ENCODE measurements around the gene FLCN.

The FLCN gene

DNA sequence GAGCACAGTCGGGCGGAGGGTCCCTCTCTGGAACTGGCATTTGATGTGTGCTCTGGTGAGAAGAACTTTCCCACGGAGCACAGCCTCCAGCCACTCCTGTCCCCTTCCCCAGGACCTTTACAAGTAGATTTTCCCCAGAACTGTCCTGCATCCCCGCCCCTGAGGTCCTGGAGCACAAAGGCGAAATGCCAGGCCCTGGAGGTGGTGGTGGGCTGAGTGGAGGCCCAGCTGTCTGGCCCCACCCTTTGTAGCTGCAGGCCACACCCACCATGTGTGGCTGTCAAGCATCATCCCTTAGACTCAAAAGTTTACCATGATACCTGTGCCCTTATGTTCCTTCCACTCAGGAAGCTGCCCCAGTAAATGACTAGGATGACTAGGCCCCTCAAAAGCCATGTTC lies 68.6 kb downstream of the FLCN start:
- no peak for DNase-seq

DNA sequence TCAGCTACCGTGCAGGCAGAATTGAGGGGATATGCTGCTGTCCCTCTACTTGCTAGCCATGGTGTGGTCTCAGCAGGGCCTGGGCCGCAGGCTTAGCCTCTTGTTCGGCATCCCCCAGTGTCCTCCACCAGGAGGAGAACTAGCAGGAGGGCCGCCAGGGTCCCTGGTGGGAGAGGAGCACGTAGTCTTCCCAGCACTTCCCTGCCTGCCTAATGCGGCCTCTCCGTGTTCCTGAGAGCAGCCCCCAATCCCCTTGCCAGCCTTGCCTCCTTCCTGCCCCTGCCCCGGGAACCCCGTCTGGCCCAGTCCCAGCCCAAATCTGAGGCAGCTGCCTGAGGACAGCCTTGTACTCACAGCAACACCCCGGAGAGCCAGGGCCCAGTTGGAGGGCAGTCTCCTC lies 69.0 kb downstream of the FLCN start:
- DNase-seq: no peak

DNA sequence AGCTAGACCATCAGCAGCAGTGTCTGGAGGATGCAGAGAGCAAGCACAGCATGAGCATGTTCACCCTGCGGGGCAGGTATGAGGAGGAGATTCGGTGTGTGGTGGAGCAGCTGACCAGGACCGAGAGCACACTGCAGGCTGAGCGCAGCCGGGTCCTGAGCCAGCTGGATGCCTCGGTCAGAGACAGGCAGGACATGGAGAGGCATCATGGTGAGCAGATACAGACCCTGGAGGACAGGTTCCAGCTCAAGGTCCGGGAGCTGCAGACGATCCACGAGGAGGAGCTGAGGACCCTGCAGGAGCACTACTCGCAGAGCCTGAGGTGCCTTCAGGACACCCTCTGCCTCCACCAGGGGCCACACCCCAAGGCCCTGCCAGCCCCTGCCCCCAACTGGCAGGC lies 69.6 kb downstream of the FLCN start:
- no peak for DNase-seq

DNA sequence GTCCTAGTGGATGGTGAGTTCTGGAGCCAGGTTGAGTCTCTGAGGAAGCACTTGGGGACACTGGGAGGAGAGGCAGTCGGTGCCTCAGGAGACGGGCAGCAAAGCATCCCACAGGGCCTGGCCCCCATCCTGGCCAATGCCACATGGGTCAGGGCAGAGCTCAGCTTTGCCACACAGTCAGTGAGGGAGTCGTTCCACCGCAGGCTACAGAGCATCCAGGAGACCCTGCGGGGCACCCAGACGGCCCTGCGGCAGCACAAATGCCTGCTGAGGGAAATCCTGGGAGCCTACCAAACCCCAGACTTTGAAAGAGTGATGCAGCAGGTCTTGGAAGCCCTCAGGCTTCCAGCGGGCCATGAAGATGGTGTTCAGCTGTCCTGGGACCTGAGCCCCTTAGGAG lies 70.5 kb downstream of the FLCN start:
- DNase-seq: no peak

DNA sequence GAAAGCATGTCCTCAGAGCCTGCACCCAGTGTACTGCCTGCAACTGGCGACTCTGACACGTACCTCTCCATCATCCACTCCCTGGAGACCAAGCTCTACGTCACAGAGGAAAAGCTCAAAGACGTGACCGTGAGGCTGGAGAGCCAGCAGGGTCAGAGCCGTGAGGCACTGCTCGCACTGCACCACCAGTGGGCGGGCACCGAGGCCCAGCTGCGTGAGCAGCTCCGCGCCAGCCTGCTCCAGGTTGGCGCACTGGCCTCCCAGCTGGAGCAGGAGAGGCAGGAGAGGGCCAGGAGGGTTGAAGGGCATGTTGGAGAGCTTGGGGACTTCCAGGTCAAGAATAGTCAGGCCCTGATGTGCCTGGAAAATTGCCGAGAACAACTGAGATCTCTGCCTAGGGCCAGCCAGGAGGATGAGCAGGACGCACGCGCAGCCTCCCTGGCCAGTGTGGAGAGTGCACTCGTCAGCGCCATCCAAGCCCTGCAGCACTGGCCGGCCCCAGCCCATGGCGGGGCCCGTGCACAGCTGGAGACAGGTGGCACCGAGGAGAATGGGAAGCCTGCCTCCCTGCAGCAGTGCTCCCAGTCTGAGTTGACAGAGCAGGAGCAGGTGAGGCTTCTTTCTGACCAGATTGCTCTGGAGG lies 71.2 kb downstream of the FLCN start:
- DNase-seq: no peak

DNA sequence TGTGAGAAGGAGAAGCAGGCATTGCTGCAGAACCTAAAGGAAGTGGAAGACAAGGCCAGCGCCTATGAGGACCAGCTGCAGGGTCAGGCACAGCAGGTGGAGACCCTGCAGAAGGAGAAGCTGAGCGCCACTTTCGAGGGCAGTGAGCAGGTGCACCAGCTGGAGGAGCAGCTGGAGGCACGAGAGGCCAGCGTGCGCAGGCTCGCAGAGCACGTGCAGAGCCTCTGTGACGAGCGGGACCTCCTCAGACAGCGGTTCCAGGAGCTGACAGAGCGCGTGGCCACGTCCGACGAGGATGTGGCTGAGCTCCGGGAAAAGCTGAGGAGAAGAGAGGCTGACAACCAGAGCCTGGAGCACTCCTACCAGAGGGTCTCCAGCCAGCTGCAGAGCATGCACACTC lies 72.3 kb downstream of the FLCN start:
- DNase-seq: no peak

DNA sequence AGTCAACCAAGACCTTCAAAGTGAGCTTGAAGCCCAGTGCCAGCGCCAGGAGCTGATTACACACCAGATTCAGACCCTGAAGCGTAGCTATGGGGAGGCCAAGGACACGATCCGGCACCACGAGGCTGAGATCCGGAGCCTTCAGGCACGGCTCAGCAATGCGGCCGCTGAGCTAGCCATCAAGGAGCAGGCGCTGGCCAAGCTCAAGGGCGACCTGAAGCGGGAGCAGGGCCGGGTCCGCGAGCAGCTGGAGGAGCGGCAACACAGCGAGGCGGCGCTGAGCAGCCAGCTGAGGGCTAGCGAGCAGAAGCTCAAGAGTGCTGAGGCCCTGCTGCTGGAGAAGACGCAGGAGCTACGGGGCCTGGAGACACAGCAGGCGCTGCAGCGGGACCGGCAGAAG lies 72.8 kb downstream of the FLCN start:
- DNase-seq: no peak

Measured in hypothalamus (tissue), 51 donors.